GM18951 (cell line): Measurements from ENCODE around the gene PSTPIP1.
"Not testable (repeated sequence)": the region's sequence is repeated elsewhere in the genome, so short reads cannot be mapped to it uniquely, and the experiment has no call there.

Source experiments
- POLR2A ChIP-seq: IDR thresholded peaks from 4 replicates; pipeline ENCODE4 v1.6.1; 2011; ENCODE audit warnings: mild to moderate bottlenecking; ENCODE audit not compliant: insufficient read length, insufficient read depth; ENCODE audit errors: extremely low read depth
- in situ Hi-C: fragments of 300-500 bp; cut with MboI; formaldehyde crosslinking; loops from one replicate; pipeline ENCODE4 v1.12.0; 2022; ENCODE audit warnings: low sequenced_read_pairs, mixed read lengths, inconsistent platforms; ENCODE audit not compliant: unreplicated experiment

Gene PSTPIP1

DNA sequence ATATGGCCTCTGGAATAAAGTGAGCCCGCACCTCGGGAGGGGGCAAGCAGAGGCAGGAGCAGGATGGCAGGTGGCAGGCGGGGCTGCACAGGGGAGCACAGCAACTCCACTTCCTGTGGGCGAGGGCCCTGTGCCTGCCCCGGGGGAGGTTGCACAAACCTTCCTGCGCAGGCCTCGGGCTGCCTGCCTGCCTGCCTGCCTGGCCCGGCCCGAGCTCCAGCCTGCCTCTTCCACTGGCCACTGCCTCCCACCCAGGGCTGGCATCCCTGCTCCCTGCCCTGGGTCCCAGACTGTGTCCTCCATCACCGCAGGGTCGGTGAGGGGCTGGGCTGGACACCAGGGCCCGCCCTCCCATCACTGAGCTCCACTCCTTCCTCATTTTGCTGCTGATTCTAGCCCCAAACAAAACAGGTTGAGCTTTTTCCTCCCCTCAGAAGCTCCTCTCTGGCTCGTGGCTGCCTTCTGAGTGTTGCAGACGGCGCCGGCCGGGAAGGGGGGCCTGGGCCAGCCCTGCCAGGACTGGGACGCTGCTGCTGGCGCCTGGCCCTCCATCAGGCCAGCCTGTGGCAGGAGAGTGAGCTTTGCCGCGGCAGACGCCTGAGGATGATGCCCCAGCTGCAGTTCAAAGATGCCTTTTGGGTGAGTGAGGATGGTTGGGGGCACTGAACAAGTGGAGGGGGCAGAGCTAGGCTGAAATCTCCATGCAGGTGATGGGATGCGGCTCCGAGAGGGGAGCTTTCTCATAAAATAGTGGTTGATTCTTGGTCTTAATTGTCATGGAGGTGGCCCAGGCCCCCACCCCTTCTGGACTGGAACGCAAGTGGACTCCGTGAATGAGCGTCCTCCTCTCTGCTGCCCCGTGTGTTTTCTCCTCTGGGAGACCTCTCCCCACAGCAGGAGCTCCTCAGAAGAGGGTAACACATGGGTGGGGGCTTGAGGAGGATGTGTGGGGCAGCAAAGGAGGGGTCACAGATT, at the start of gene PSTPIP1:
PSTPIP1 (plus strand) TSS at position 156 of the 975 bp plus-strand sequence; CDS start at position 604, 448 bp downstream.
- peak; percentile 74 for TF ChIP-seq POLR2A
- in situ Hi-C loops = no loop called here

- in situ Hi-C loops = no loop called here
- no peak for TF ChIP-seq POLR2A
Observed at GRCh38 chr15:76945494-76946093, 49.3 kb upstream of the PSTPIP1 start.

DNA sequence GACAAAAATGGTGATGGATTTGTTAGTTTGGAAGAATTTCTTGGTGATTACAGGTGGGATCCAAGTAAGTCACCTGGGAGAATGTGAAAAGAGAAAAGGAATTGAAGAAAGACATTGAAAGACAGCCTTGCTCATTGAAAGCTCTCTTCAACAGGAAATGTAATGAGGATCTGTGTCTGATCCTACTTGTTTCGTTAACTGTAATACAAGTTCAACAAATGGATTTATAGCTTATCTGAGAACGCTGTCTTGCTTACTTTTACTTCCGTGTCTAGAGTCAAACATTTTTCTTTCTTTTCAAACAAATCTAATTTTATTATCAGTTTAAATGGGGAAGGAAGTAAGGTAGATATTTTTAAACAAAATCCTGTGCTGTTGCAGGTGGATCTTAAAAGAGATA, 47.5 kb upstream of the PSTPIP1 start:
- in situ Hi-C loops = no loop called here
- no peak for TF ChIP-seq POLR2A

DNA sequence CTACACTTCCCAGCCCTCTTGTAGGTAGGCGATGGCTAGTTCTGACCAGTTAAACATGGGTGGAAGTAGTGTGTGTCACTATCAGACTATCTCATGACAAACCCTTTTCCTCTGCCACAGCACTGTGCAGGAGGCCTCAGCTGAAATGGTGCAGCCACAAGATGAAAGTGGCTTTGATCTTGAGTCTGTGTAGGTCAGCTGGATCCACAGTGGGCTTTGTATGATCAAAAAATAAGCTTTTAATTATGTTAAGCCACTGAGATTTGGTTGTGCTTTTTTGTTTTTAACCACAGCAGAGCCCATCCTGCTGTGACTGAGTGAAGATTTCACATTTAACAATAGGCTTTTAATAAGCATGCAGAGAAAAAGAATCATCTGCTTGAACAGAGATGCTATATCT, 43.7 kb upstream of the PSTPIP1 start:
- in situ Hi-C loops = no loop called here
- no peak for TF ChIP-seq POLR2A

- no peak for TF ChIP-seq POLR2A
- in situ Hi-C loops = no loop called here
Observed at GRCh38 chr15:76953913-76954312, 41.0 kb upstream of the PSTPIP1 start.

DNA sequence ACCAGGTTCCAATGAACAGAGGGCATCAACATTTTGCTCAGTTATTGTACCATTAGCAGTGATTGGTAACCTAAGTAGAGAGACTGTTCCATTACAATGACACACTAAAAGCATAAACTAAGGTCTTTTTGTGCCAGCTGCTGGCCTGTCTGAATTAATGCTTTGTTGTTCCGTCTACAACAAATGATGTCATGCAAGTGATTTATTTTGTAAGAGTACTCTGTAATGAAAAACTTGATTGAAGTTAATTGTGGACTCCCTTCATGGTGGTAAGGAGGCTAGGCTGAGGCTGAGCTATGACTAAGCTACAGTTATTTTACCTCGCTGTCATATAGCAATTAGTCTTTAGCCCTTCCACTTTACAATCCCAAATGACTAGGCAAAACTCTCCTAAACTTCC, 40.2 kb upstream of the PSTPIP1 start:
- in situ Hi-C loops = no loop called here
- TF ChIP-seq POLR2A = no peak

DNA sequence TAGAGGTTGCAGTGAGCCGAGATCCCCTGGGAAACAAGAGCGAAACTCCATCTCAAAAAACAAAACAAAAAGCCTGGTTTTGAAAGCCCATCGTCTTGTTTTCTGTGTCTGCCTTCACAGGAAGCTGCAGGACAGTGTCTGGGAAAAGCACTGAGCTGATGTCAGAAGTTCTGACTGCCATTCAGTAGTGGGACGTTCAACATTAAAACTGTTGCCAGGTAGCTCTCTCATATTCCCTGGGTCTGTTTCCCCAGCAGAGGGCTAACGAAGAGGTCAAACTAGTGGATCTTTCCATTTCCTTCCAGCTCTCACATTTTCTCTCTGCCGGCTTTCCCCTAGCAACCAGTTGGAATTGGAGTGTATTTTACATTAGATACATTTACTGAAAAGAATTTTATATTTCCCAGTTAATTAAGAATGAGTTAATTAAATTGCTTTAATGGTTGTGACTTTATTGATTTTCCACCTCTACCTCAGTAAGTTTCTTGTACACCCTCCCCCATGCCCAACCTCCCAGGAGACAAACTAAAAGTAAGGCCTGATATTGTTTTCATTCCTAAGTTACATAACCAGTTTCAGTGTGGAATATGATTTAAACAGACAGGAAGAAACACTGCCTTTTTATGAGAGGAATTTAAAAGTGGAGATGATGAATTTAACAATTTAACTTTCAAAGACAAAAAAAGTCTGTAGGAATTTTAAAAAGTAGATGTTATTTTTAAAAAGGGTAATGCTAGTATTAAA, 33.5 kb upstream of the PSTPIP1 start:
- in situ Hi-C loops = no loop called here
- no peak for TF ChIP-seq POLR2A

- in situ Hi-C loops = no loop called here
- TF ChIP-seq POLR2A = no peak
Observed at GRCh38 chr15:76962337-76963013, 32.5 kb upstream of the PSTPIP1 start.

- in situ Hi-C loops = no loop called here
- no peak for TF ChIP-seq POLR2A
Observed at GRCh38 chr15:76963596-76963995, 31.3 kb upstream of the PSTPIP1 start.

DNA sequence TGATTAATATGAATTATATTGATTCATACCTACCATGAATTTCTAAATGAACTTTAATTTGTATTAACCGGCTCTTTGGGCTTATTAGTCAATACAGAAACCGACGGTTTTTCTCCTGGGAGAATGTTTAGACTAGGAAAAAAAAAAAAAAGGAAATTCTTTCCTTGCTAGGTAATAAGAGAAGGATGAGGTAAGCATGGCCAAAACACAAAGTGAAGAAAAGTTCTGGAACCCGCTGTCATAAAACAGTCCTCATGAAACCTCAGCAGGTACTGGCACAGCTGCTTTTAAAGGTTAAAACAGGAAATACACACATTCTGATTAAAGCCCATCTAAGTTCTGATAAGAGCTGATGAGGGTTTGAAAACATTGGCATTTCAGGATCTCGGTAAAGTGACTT, 30.8 kb upstream of the PSTPIP1 start:
- TF ChIP-seq POLR2A = no peak
- in situ Hi-C loops = no loop called here

DNA sequence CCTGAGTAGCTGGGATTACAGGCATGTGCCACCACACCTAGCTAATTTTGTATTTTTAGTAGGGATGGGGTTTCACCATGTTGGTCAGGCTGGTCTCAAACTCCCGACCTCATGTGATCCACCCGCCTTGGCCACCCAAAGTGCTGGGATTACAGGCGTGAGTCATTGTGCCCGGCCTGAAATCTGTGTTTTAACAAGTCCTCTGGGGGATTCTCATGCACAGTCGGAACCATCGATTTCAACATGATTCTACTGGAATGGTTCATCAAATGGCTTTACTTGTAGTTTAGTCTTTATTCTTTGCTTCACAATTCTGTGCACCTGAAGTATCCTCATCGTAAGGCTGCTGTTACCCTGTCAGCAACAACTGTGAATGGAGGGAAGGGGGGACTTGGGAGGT, 28.9 kb upstream of the PSTPIP1 start:
- in situ Hi-C loops = not testable (repeated sequence)

GRCh38 chr15:76967067-76967466, 27.9 kb upstream of the PSTPIP1 start:
- in situ Hi-C loops = no loop called here
- TF ChIP-seq POLR2A = no peak

GRCh38 chr15:76968306-76968705, 26.6 kb upstream of the PSTPIP1 start:
- TF ChIP-seq POLR2A = no peak
- in situ Hi-C loops = no loop called here
